ENCODE data around the gene RASA2. TPM values are rescaled to one million over a fixed set of nuclear protein-coding genes. Genes with fewer than 3 reads are reported as not detected.
A peak's percentile ranks its signal among the peaks of the same experiment; 100 is the strongest.

Gene RASA2
- total and polyA plus RNA-seq, 8 donors = 2.6 to 32.1 (median 10.9) TPM

DNA sequence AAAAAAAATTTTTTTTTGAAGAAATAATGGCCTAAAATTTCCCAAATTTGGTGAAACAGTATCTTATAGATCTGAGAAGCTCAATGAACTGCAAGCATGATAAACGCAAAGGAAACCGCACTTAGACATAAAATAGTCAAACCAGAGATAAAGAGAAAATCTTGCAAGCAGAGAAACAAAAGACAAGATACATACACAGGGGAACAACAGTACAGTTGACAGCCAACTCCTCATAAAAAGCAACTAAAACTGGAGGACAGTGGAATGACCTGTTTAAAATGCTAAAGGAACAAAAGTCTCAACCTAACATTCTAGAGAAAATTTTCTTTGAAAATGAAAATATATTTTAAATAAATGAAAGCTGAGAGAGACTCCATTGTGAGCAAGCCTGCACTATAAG is 107.5 kb downstream of the RASA2 start:
- Histone ChIP-seq H3K27me3 (no peaks in the 10 kb centered on the region), H3K36me3 (peaks cover 0 to 80% (median 78%) of the 10 kb centered on the region in 4 donors), H3K27ac (no peak overlapping the region), H3K9me3 (peaks cover 0 to 4% (median 0%) of the 10 kb centered on the region in 4 donors), H3K4me1 (no peaks in the 10 kb centered on the region), H3K4me3 (no peak overlapping the region)
- 96 to 100% (median 98%) methylated on average over 2 of the region's 2 CpGs for WGBS, 5 donors
- no peak for DNase-seq
- TF ChIP-seq POLR2A (IDR thresholded peaks at IDR 0.05) = no peak
- TF ChIP-seq, protein P1, sequence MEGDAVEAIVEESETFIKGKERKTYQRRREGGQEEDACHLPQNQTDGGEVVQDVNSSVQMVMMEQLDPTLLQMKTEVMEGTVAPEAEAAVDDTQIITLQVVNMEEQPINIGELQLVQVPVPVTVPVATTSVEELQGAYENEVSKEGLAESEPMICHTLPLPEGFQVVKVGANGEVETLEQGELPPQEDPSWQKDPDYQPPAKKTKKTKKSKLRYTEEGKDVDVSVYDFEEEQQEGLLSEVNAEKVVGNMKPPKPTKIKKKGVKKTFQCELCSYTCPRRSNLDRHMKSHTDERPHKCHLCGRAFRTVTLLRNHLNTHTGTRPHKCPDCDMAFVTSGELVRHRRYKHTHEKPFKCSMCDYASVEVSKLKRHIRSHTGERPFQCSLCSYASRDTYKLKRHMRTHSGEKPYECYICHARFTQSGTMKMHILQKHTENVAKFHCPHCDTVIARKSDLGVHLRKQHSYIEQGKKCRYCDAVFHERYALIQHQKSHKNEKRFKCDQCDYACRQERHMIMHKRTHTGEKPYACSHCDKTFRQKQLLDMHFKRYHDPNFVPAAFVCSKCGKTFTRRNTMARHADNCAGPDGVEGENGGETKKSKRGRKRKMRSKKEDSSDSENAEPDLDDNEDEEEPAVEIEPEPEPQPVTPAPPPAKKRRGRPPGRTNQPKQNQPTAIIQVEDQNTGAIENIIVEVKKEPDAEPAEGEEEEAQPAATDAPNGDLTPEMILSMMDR (IDR thresholded peaks at IDR 0.05) = no peak
- TF ChIP-seq EP300 (IDR thresholded peaks at IDR 0.05) = no peak
- no peak for TF ChIP-seq POLR2AphosphoS5 (IDR thresholded peaks at IDR 0.05)
- intact Hi-C loops (cut with DNase I; ENCODE audit: low total_unique reads) = no loop called here

DNA sequence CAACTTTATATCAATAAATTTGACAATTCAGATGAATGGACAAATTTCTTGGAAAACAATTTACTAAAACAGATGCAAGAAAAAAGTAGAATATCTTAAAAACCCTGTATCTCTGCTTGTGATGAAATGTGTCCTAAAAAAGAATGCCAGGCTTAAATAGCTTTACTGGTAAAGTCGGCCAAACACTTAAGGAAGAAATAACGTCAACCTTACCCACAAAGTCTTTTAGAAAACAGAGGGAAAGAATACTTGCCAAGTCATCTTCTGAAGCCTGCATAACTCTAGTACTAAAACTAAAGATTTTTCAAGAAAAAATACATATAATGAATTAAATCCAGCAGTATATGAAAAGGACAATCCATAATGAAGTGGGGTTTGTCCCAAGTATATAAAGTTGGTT is 111.1 kb downstream of the RASA2 start:
- DNase-seq = no peak
- H3K27ac ChIP-seq = no peak overlapping the region

DNA sequence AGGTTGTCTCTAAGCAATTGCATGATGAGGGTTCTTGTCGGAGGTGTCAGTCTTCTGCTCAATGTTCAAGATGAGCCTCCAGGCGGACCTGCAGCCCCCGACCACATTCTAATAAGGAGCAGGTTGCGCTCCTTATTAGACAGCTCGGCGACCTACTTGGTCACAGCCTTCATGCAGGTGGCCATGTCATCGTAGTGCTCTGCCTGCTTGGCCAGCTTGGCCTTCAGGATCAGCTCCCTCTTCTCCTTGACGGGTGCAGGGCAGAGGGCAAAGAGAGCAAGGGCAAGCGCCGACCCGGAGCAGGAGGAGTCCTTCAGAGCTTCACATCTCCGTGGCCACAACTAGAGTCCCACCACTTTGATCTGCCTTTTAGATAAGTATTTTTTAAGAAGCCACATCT is 113.5 kb downstream of the RASA2 start:
- Histone ChIP-seq H3K27ac (peak overlapping the region in 1 of 5 donors; percentile 49), H3K9me3 (peaks cover 0 to 10% (median 4%) of the 10 kb centered on the region in 4 donors), H3K4me1 (no peaks in the 10 kb centered on the region), H3K4me3 (no peak overlapping the region), H3K36me3 (peaks cover 0 to 41% (median 30%) of the 10 kb centered on the region in 4 donors), H3K27me3 (no peaks in the 10 kb centered on the region)
- 96 to 99% (median 98%) methylated on average over 12 of the region's 12 CpGs for WGBS, 5 donors
- no peak for DNase-seq
- intact Hi-C loops (cut with DNase I; ENCODE audit: low total_unique reads) = no loop called here
- TF ChIP-seq, protein P1 (IDR thresholded peaks at IDR 0.05) = no peak
- TF ChIP-seq POLR2AphosphoS5 (IDR thresholded peaks at IDR 0.05) (no peak), EP300 (IDR thresholded peaks at IDR 0.05) (no peak), POLR2A (IDR thresholded peaks at IDR 0.05) (no peak)

More for the DNA sequence above, 111.1 kb downstream of the RASA2 start:
- intact Hi-C loops (cut with DNase I; ENCODE audit: low total_unique reads) = no loop called here
- H3K36me3 ChIP-seq = peaks cover 0 to 65% (median 54%) of the 10 kb centered on the region in 4 donors
- peaks cover 0 to 14% (median 4%) of the 10 kb centered on the region in 4 donors for H3K9me3 ChIP-seq
- TF ChIP-seq, protein P1 (IDR thresholded peaks at IDR 0.05) = no peak
- TF ChIP-seq POLR2A (IDR thresholded peaks at IDR 0.05) (no peak), EP300 (IDR thresholded peaks at IDR 0.05) (no peak), POLR2AphosphoS5 (IDR thresholded peaks at IDR 0.05) (no peak)
- no peak overlapping the region for H3K4me3 ChIP-seq
- 68 to 96% (median 90%) methylated on average over 2 of the region's 2 CpGs for WGBS, 5 donors
- no peaks in the 10 kb centered on the region for H3K4me1 ChIP-seq
- no peaks in the 10 kb centered on the region for H3K27me3 ChIP-seq

DNA sequence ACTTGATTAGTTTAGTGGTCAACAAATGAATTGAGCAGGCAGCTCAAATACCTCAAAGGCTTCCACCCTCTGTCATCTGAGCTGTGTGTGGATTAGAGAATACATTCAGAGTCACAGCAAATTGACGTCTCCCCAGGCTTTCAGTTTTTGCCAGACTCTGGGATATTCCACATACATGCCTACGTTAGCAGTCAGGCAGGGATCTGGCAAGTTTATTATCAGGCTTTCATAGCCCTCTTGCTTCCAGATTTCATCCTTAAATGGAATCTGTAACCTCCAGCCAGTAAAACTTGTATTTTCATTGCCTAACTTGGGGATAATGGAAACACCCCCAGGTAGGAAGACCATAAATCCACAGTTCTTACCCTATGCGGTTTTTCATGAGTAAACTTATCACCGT is 115.9 kb downstream of the RASA2 start:
- H3K9me3 ChIP-seq = peaks cover 0 to 10% (median 4%) of the 10 kb centered on the region in 4 donors
- intact Hi-C loops (cut with DNase I; ENCODE audit: low total_unique reads) = no loop called here
- TF ChIP-seq EP300 (IDR thresholded peaks at IDR 0.05) (no peak), POLR2AphosphoS5 (IDR thresholded peaks at IDR 0.05) (no peak), POLR2A (IDR thresholded peaks at IDR 0.05) (no peak)
- TF ChIP-seq, protein P1 (IDR thresholded peaks at IDR 0.05) = no peak
- no peak for DNase-seq
- H3K4me1 ChIP-seq = no peaks in the 10 kb centered on the region
- H3K4me3 ChIP-seq = no peak overlapping the region
- H3K36me3 ChIP-seq = peaks cover 0 to 20% (median 17%) of the 10 kb centered on the region in 4 donors
- 85 to 95% (median 94%) methylated on average over 4 of the region's 4 CpGs for WGBS, 5 donors
- H3K27me3 ChIP-seq = no peaks in the 10 kb centered on the region
- H3K27ac ChIP-seq = peak overlapping the region in 1 of 5 donors; percentile 30

All from stomach (tissue), 9 donors.